IMR-90 (cell line): ENCODE results near the gene AKAP6. TPM values are rescaled to one million over a fixed set of nuclear protein-coding genes. Genes with fewer than 3 reads are reported as not detected.

Experiments used
- ATAC-seq: fragments of 200-7000 bp; cut with Tn5 transposase; 2 replicates; pipeline ENCODE4 v1.9.1; 2020; ENCODE audit warnings: low read depth, mild to moderate bottlenecking, moderate library complexity
- BruUV-seq: library from RNA; stranded (reverse); fragments of 400-500 nt; replicated peaks from 2 replicates; lab custom pipeline; 2021; lab: Mats Ljungman, UMichigan
- CTCF ChIA-PET: fragments of 300-600 bp; formaldehyde crosslinking; extraction: SDS; loops from one replicate; lab custom pipeline; 2021; ENCODE audit warnings: antibody characterized with exemption; lab: Yijun Ruan, JAX
- POLR2A ChIA-PET: fragments of 300-600 bp; sonication (Branson Sonifier 250); formaldehyde crosslinking; loops from one replicate; lab custom pipeline; 2022; ENCODE audit warnings: antibody characterized with exemption; ENCODE audit not compliant: unreplicated experiment; lab: Charles Lee
- DNase-seq: peaks from one replicate; pipeline ENCODE4 v3.0.0; 2013
- H2AFZ ChIP-seq: replicated peaks from 2 replicates; pipeline ENCODE3; 2013; ENCODE audit warnings: low read length, mild to moderate bottlenecking; ENCODE audit not compliant: poor library complexity
- H2AK5ac ChIP-seq: 2 replicates; pipeline ENCODE4 v1.6.1; 2013; ENCODE audit warnings: low read depth, low read length, inconsistent platforms
- H2AK9ac ChIP-seq: replicated peaks from 2 replicates; pipeline ENCODE3; 2013; ENCODE audit warnings: mild to moderate bottlenecking, low read depth, low read length, moderate library complexity; ENCODE audit not compliant: poor library complexity
- H2BK120ac ChIP-seq: 2 replicates; pipeline ENCODE4 v1.6.1; 2013; ENCODE audit warnings: low read depth, low read length, inconsistent platforms
- H2BK15ac ChIP-seq: 3 replicates; pipeline ENCODE4 v1.6.1; 2013; ENCODE audit warnings: low read depth, low read length, inconsistent platforms
- H2BK20ac ChIP-seq: 2 replicates; pipeline ENCODE4 v1.6.1; 2013; ENCODE audit warnings: low read depth, mild to moderate bottlenecking, inconsistent platforms, low read length, moderate library complexity
- H2BK5ac ChIP-seq: 2 replicates; pipeline ENCODE4 v1.6.1; 2013; ENCODE audit warnings: mild to moderate bottlenecking, low read depth, low read length, inconsistent platforms; ENCODE audit not compliant: poor library complexity, severe bottlenecking
- H3K14ac ChIP-seq: replicated peaks from 2 replicates; pipeline ENCODE4 v1.6.1; 2013; ENCODE audit warnings: low read depth, low read length, inconsistent platforms
- H3K18ac ChIP-seq: 2 replicates; pipeline ENCODE4 v1.6.1; 2013; ENCODE audit warnings: low read depth, low read length, control low read depth
- H3K23ac ChIP-seq: 2 replicates; pipeline ENCODE4 v1.6.1; 2013; ENCODE audit warnings: low read depth, low read length, inconsistent platforms
- H3K27ac ChIP-seq: 2 replicates; pipeline ENCODE4 v1.5.1; 2013; ENCODE audit warnings: mild to moderate bottlenecking, control low read depth, low read length; ENCODE audit not compliant: insufficient read depth
- H3K27me3 ChIP-seq: 2 replicates; pipeline ENCODE4 v1.6.1; 2013; ENCODE audit warnings: low read length; ENCODE audit not compliant: control insufficient read depth, insufficient read depth
- H3K36me3 ChIP-seq: 2 replicates; pipeline ENCODE4 v1.6.1; 2013; ENCODE audit warnings: low read length, mixed read lengths; ENCODE audit not compliant: control insufficient read depth, insufficient read depth
- H3K4ac ChIP-seq: 2 replicates; pipeline ENCODE4 v1.6.1; 2013; ENCODE audit warnings: low read depth, low read length, inconsistent platforms
- H3K4me1 ChIP-seq: 2 replicates; pipeline ENCODE4 v1.6.1; 2013; ENCODE audit warnings: low read length, mixed read lengths; ENCODE audit not compliant: control insufficient read depth, insufficient read depth
- H3K4me2 ChIP-seq: 2 replicates; pipeline ENCODE4 v1.6.1; 2013; ENCODE audit warnings: low read depth, mild to moderate bottlenecking, control low read depth, low read length, moderate library complexity
- H3K4me3 ChIP-seq: 2 replicates; pipeline ENCODE4 v1.5.1; 2013; ENCODE audit warnings: low read depth, mild to moderate bottlenecking, control low read depth, low read length, moderate library complexity; ENCODE audit not compliant: insufficient read depth
- H3K56ac ChIP-seq: 2 replicates; pipeline ENCODE4 v1.6.1; 2013; ENCODE audit warnings: low read length, inconsistent platforms; ENCODE audit not compliant: insufficient read depth; ENCODE audit errors: extremely low read depth
- H3K79me1 ChIP-seq, 2 experiments: 2 replicates each; pipeline ENCODE4 v1.6.1; 2013; ENCODE audit warnings: low read length in 2 of 2, inconsistent platforms in 1 of 2, low read depth in 1 of 2
- H3K9ac ChIP-seq: 2 replicates; pipeline ENCODE4 v1.6.1; 2013; ENCODE audit warnings: low read depth, low read length, control low read depth
- H3K9me1 ChIP-seq: 2 replicates; pipeline ENCODE4 v1.6.1; 2013; ENCODE audit warnings: low read length, inconsistent platforms; ENCODE audit not compliant: insufficient read depth
- H3K9me3 ChIP-seq: 2 replicates; pipeline ENCODE4 v1.6.1; 2013; ENCODE audit warnings: low read length; ENCODE audit not compliant: control insufficient read depth, insufficient read depth
- H4K20me1 ChIP-seq: 2 replicates; pipeline ENCODE4 v1.6.1; 2013; ENCODE audit warnings: low read length, inconsistent platforms; ENCODE audit not compliant: insufficient read depth
- H4K5ac ChIP-seq: 2 replicates; pipeline ENCODE4 v1.6.1; 2013; ENCODE audit warnings: mild to moderate bottlenecking, low read depth, low read length, control low read depth
- H4K8ac ChIP-seq, 2 experiments: 2 replicates each; pipeline ENCODE4 v1.6.1; 2013; ENCODE audit warnings: low read depth in 2 of 2, low read length in 2 of 2, control low read depth in 1 of 2, inconsistent platforms in 1 of 2
- H4K91ac ChIP-seq: 2 replicates; pipeline ENCODE4 v1.6.1; 2013; ENCODE audit warnings: low read depth, low read length, inconsistent platforms; ENCODE audit not compliant: insufficient read depth
- BHLHE40 ChIP-seq: fragments of 150-350 bp; IDR thresholded peaks from 2 replicates; pipeline ENCODE4 v1.6.1; 2016; ENCODE audit warnings: mild to moderate bottlenecking, low read depth, low read length
- CEBPB ChIP-seq: IDR thresholded peaks from 2 replicates; pipeline ENCODE4 v1.6.1; 2012; ENCODE audit warnings: low read depth, low read length, improper control_type of control experiment
- CHD1 ChIP-seq: IDR thresholded peaks from 2 replicates; pipeline ENCODE4 v1.6.1; 2012; ENCODE audit warnings: low read depth, low read length, improper control_type of control experiment
- CTCF ChIP-seq: conservative IDR thresholded peaks from 2 replicates; pipeline ENCODE4 v1.5.1; 2012; ENCODE audit warnings: mild to moderate bottlenecking, low read depth, low read length, improper control_type of control experiment
- ELK1 ChIP-seq: fragments of 150-350 bp; IDR thresholded peaks from 2 replicates; pipeline ENCODE4 v1.6.1; 2016; ENCODE audit warnings: low read depth, mild to moderate bottlenecking, low read length, moderate library complexity, borderline replicate concordance
- FOS ChIP-seq: fragments of 150-350 bp; IDR thresholded peaks from 2 replicates; pipeline ENCODE4 v1.6.1; 2016; ENCODE audit warnings: low read depth, low read length
- MAFK ChIP-seq: IDR thresholded peaks from 2 replicates; pipeline ENCODE4 v1.6.1; 2012; ENCODE audit warnings: low read depth, low read length, improper control_type of control experiment
- MAZ ChIP-seq: IDR thresholded peaks from 2 replicates; pipeline ENCODE4 v1.6.1; 2012; ENCODE audit warnings: low read depth, mild to moderate bottlenecking, low read length, improper control_type of control experiment, moderate library complexity, borderline replicate concordance
- MXI1 ChIP-seq: IDR thresholded peaks from 2 replicates; pipeline ENCODE4 v1.6.1; 2012; ENCODE audit warnings: low read depth, mild to moderate bottlenecking, low read length, moderate library complexity, borderline replicate concordance
- NFE2L2 ChIP-seq: fragments of 150-350 bp; IDR thresholded peaks from 2 replicates; pipeline ENCODE4 v1.6.1; 2016; ENCODE audit warnings: low read depth, mild to moderate bottlenecking, low read length
- RAD21 ChIP-seq: IDR thresholded peaks from 2 replicates; pipeline ENCODE4 v1.6.1; 2012; ENCODE audit warnings: low read length, improper control_type of control experiment
- RCOR1 ChIP-seq: IDR thresholded peaks from 2 replicates; pipeline ENCODE4 v1.6.1; 2012; ENCODE audit warnings: mild to moderate bottlenecking, low read length, improper control_type of control experiment; ENCODE audit not compliant: insufficient replicate concordance
- RFX5 ChIP-seq: IDR thresholded peaks from 2 replicates; pipeline ENCODE4 v1.8.0; 2012; ENCODE audit warnings: low read depth, mild to moderate bottlenecking, low read length, moderate library complexity
- SMC3 ChIP-seq: fragments of 150-350 bp; IDR thresholded peaks from 2 replicates; pipeline ENCODE4 v1.6.1; 2016; ENCODE audit warnings: low read depth, mild to moderate bottlenecking, antibody characterized with exemption, low read length, moderate library complexity
- WGBS, 2 experiments: methylation state at CpG; one replicate each; pipeline versions ENCODE4 v1.1.5 to v1.1.7; 2013; ENCODE audit warnings: missing lambda C conversion rate in 2 of 2; ENCODE audit not compliant: insufficient read length in 1 of 2; ENCODE audit errors: extremely low coverage in 2 of 2; 5-methylcytosine and 5-hydroxymethylcytosine counted together
- dilution Hi-C: fragments of 300-500 bp; cut with HindIII; formaldehyde crosslinking; loops from one replicate; pipeline ENCODE4 v1.14.3; 2018; ENCODE audit warnings: low sequenced_read_pairs; ENCODE audit not compliant: unreplicated experiment
- in situ Hi-C: fragments of 300-500 bp; cut with MboI; formaldehyde crosslinking; loops from 3 replicates; pipeline ENCODE4 v1.14.3; 2019; ENCODE audit warnings: low sequenced_read_pairs, inconsistent platforms, mixed read lengths
- intact Hi-C: fragments of 100-400 bp; cut with micrococcal nuclease; formaldehyde crosslinking; loops from 2 replicates; pipeline ENCODE4 v1.10.0; 2022
- polyA plus RNA-seq, 3 experiments: library from polyadenylated mRNA; depleted of rRNA; stranded (reverse); fragments of >200 nt; gene quantifications; 2 replicates each; pipeline ENCODE4 v1.2.3, GENCODE V29; 2012; ENCODE audit warnings: low replicate concordance in 1 of 3
- total RNA-seq: library from RNA; depleted of rRNA; stranded (reverse); fragments of >200 nt; gene quantifications from 2 replicates; pipeline ENCODE4 v1.2.3, GENCODE V29; 2012

Gene AKAP6
- total and polyA plus RNA-seq, 2 of the 4 experiments (the other 2 are of a cell fraction): 0.22 to 1.6 TPM

GRCh38 chr14:32620303-32620702 is 291.2 kb downstream of the AKAP6 start:
- H3K4me1 ChIP-seq: no peaks in the 10 kb centered on the region
- no peak overlapping the region for H2BK20ac ChIP-seq
- TF ChIP-seq RFX5 (no peak), MAFK (no peak), CEBPB (no peak), MXI1 (no peak), MAZ (no peak), FOS (no peak), SMC3 (no peak), NFE2L2 (no peak), ELK1 (no peak), RAD21 (no peak), CTCF (no peak), BHLHE40 (no peak), RCOR1 (no peak), CHD1 (no peak)
- ATAC-seq (no peak), DNase-seq (peak; percentile 55)
- H4K5ac ChIP-seq: no peak overlapping the region
- no peak overlapping the region for H3K18ac ChIP-seq
- H2AK5ac ChIP-seq: no peak overlapping the region
- no peak overlapping the region; the same call in 1 of the 2 replicates for H3K4me2 ChIP-seq
- no TSS peak for BruUV-seq
- H2BK5ac ChIP-seq: no peak overlapping the region
- H3K14ac ChIP-seq: no peak overlapping the region
- no peak overlapping the region for H4K91ac ChIP-seq
- intact Hi-C loops (no loop called here), in situ Hi-C loops (no loop called here), dilution Hi-C loops (no loop called here)
- H2AFZ ChIP-seq: no peak overlapping the region
- H2AK9ac ChIP-seq: no peak overlapping the region
- no peak overlapping the region for H3K9ac ChIP-seq
- H3K9me1 ChIP-seq: no peaks in the 10 kb centered on the region
- H3K27me3 ChIP-seq: no peaks in the 10 kb centered on the region
- H3K27ac ChIP-seq: no peak overlapping the region
- ChIA-PET CTCF (no interaction called here), POLR2A (no interaction called here)
- no peaks in the 10 kb centered on the region for H4K20me1 ChIP-seq
- no peaks in the 10 kb centered on the region for H3K36me3 ChIP-seq
- WGBS, 2 experiments: 0% methylated on average over 1 of the region's 2 CpGs; no CpG with 5 or more reads in 1 of the 2 experiments
- no peaks in the 10 kb centered on the region for H3K79me1 ChIP-seq
- H3K23ac ChIP-seq: no peak overlapping the region
- H3K56ac ChIP-seq: no peak overlapping the region
- H3K9me3 ChIP-seq: no peaks in the 10 kb centered on the region
- H2BK15ac ChIP-seq: no peak overlapping the region
- H3K4me3 ChIP-seq: no peak overlapping the region
- no peak overlapping the region for H3K4ac ChIP-seq
- H2BK120ac ChIP-seq: 0 out of 2 replicates have a peak overlapping the region, but pooled peaks have one; percentile 1
- no peak overlapping the region for H4K8ac ChIP-seq
